Embryonic facial prominence (tissue), 1 donor: ENCODE data around the gene TLX2.
"Not testable (repeated sequence)": the region's sequence is repeated elsewhere in the genome, so short reads cannot be mapped to it uniquely, and the experiment has no call there.

ENCODE experiments used
- DNase-seq: peaks from one replicate; pipeline ENCODE4 v3.0.0-alpha.2; 2016; ENCODE audit errors: extremely low spot score

Gene TLX2

GRCh38 chr2:74554820-74555531 lies 40.7 kb downstream of the TLX2 start:
- no peak for DNase-seq

GRCh38 chr2:74555610-74556103 lies 41.4 kb downstream of the TLX2 start:
- DNase-seq, result no peak

GRCh38 chr2:74556159-74556558 lies 41.9 kb downstream of the TLX2 start:
- DNase-seq, result no peak

GRCh38 chr2:74556831-74557370 lies 42.7 kb downstream of the TLX2 start:
- no peak for DNase-seq

GRCh38 chr2:74558284-74559230 lies 44.3 kb downstream of the TLX2 start:
- no peak for DNase-seq

- DNase-seq, result no peak
Observed at GRCh38 chr2:74559912-74560311, 45.7 kb downstream of the TLX2 start.

- DNase-seq, result no peak
Observed at GRCh38 chr2:74560591-74560990, 46.3 kb downstream of the TLX2 start.

- not testable (repeated sequence) for DNase-seq
Observed at GRCh38 chr2:74561022-74561421, 46.8 kb downstream of the TLX2 start.

GRCh38 chr2:74562126-74562775 lies 48.0 kb downstream of the TLX2 start:
- no peak for DNase-seq

- DNase-seq, result no peak
Observed at GRCh38 chr2:74564222-74564621, 50.0 kb downstream of the TLX2 start.

- no peak for DNase-seq
Observed at GRCh38 chr2:74566076-74566753, 52.0 kb downstream of the TLX2 start.

GRCh38 chr2:74566754-74567085 lies 52.5 kb downstream of the TLX2 start:
- no peak for DNase-seq
